ENCODE data around the gene RNASE8. TPM values are rescaled to one million over a fixed set of nuclear protein-coding genes. Genes with fewer than 3 reads are reported as not detected.

The RNASE8 gene
- total RNA-seq, 1 experiment from 2014 or later, result not detected

DNA sequence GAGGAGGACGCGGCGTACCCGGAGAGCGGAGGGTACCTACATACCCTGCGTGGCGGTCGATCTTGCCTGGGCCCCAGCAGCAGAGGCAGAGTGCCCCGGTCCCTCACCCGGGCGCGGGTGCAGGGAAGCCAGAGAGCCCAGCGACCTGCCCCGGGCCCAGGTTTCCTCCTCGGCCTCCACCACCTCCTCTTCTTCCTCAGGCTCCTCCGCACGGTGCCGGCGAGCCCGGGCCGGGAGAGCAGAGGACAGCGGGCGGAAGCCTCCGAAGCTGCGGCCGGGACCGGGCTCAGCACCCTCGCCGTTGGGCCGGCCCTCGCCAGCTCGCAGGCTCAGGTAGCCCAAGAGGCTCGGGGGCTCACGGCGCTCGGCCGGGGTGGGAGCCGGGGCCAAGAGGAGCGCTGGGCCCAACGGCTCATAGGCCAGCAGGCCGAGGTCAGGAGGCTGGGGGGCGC lies 34.2 kb downstream of the RNASE8 start:
- no peak for DNase-seq (ENCODE audit: low spot score)

DNA sequence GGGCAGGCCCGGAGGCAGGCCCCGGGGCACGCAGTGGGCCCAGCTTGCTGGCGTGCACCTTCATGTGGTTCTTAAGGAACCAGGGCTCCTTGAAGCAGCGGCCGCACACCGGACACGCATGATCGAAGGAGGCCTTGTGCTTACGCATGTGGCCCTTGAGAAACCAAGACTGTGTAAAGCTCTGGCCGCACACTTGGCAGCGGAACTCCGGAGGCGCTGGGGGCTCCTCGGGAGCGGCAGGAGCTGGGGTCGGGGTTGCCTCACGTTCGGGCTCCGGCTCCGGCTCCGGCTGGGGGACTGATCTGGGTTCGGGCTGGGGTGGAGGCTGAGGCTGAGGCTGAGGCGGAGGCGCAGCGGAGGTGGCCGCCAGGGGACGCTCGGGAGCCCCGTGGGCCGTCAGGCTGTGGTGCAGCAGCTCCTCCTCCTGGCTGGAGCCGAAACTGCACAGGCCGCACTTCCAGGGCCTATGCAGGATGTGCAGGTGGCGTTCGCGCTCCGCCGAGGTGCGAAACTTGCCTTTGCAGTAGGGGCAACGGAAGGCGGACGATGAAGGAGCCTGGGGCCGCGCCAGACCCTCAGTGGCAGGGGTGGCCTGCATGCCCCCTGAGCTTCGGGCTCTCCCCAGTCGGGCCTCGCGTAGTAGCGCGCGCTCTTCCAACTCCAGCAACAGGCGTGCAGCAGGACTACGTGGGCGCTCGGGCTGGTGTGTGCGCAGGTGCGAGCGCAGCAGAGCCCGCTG lies 34.8 kb downstream of the RNASE8 start:
- DNase-seq (ENCODE audit: low spot score), result peak; percentile 69

DNA sequence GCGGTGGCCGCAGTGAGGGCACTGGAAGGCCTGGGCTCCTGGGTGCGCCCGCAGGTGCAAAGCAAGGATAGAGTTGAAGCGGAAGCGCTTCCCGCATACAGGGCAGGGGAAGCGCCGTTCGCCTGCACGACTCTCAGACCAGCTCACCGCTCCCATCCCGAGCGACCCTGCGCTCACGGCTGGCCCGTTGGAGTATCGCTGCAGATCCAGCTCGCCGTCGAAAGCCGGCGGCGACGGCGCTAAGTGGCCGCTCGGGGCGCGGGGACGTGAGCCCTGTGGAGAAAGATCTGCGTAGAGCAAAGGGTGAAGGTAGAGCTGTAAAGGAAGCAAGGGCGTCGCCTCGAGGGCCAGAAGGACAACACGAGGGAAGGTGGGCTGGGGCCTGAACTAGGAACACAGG lies 35.4 kb downstream of the RNASE8 start:
- no peak for DNase-seq (ENCODE audit: low spot score)

GRCh38 chr14:21093769-21094681 lies 36.4 kb downstream of the RNASE8 start:
- DNase-seq (ENCODE audit: low spot score), result no peak

DNA sequence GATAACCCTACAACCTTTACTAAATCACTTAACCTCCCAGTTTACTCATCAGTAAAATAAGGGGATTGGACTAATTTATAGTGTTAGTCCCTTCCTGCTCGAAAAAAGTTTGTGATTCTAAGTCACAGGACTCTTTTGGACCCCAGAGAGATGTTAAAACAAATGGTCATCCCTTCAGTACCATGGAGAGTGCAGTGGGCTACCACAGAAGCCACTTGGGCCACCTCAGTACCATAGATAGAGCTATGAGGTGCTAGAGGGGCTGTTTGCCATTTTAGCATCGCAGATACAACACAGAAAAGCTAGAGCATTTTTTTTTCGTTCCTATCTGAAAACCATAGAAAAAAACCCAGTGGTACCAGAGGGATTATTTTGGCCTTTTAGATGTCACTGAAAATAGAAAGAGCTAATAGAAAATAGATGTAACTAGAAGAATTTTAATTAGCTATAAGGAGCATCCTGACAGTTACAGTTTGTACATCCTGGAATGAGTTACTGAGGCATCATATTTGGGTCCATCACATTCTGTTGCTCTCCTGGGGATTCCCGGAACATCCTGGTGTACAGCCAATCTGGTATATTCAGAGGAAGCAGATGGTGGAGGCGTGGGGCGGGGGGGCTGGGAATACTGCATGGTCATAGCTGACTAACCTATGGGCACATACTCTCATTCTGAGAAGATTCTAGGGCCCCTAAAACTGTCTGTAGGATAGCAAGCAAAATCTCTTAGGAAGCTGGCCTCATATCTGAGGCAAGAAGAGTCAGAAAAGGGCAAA lies 38.0 kb downstream of the RNASE8 start:
- DNase-seq (ENCODE audit: low spot score), result no peak

GRCh38 chr14:21096438-21096837 lies 38.8 kb downstream of the RNASE8 start:
- no peak for DNase-seq (ENCODE audit: low spot score)

GRCh38 chr14:21096978-21097635 lies 39.5 kb downstream of the RNASE8 start:
- no peak for DNase-seq (ENCODE audit: low spot score)

DNA sequence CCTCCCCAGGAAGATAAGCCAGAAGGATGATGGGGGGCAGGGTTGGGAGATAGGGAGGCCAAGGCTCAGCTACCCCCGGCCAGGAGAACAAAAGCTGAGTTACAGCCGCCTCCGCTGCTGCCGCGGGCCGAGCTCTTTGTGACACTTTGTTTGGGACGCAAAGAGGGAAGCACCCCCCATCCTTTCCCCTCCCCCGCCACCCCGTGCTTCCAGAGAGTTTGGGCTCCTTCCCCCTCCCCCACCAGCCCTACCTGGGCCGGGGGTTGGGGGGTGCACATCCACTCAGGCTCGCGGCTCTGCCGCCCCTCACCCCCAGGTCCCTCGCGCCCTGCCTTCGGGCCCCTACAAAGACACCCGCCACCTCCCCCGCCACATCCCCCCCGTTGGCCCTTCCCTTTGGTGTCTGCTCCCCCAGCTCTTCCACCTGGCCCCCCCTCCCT lies 40.0 kb downstream of the RNASE8 start:
- no peak for DNase-seq (ENCODE audit: low spot score)

DNA sequence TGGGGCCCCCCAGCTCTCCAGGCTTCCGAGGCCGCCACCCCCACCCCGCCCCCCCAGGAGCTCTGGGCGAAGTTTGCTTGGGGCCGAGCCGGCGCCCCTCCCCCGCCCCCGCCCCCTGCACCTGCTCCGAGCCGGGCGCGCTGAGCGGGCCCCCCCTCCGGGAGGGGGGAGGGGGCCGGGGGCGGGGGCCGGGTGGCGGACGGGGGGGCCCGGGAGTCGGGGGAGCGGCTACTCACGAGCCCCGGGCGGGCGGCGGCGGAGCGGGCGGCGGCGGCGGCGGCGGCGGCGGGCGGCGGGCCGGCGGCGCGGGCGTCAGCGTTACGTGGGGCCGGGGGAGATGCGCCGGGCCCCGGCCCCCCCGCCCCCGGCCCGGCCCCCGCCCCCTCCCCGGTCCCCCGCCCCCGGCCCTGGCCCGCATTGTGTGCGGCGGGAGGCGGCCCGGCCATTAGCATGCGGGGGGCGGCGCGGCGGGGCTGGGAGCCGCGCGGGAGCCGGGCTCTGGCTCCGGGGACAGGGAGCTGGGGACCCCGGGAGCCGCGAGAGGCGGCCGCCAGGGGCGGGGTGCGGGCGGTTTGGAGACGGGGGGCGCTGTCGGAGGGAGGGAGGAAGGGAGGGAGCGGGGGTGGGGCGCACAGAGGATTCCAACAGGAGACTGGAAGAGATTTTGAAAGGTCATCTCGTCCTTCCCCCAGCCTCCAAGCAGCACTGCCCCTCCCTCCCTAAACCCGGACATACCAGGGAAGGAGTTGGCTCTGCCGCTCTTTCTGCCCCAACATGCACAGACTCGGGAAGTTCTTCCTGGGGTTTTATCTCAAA lies 40.7 kb downstream of the RNASE8 start, which contains the start of gene ZNF219:
TSS of gene ZNF219 (minus strand) at position 580 of the 816 bp plus-strand sequence. CDS start 5,064 bp downstream, outside the sequence.
- DNase-seq (ENCODE audit: low spot score), result peak; percentile 7

- DNase-seq (ENCODE audit: low spot score), result peak; percentile 17
Measured at GRCh38 chr14:21098892-21099595, 41.4 kb downstream of the RNASE8 start.

DNA sequence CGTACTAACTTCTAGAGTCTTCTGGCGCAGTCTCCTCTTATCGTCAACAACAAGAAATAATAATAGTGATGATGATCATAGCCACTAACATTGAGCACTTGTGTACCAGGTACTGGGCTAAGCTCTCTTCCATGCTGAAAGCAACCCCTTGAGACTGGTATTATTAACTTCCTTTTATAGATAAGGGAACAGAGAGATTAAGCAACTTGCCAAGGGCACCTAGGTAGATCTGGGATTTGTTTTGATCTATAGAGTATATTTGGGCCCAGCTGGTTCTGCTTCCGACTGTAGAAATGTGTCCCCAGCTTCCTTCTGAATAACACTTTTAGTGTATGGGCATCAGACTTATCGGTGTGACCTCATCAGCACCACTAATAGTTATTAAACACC lies 42.0 kb downstream of the RNASE8 start:
- DNase-seq (ENCODE audit: low spot score), result no peak

GRCh38 chr14:21100931-21101330 lies 43.3 kb downstream of the RNASE8 start, which contains the start of gene TMEM253:
Gene TMEM253 (plus strand): TSS chr14:21101066. CDS start chr14:21101344, 278 bp downstream.
- DNase-seq (ENCODE audit: low spot score), result no peak

- no peak for DNase-seq (ENCODE audit: low spot score)
Measured at GRCh38 chr14:21101802-21102413, 44.3 kb downstream of the RNASE8 start.

- no peak for DNase-seq (ENCODE audit: low spot score)
Measured at GRCh38 chr14:21102521-21103410, 45.1 kb downstream of the RNASE8 start.

DNA sequence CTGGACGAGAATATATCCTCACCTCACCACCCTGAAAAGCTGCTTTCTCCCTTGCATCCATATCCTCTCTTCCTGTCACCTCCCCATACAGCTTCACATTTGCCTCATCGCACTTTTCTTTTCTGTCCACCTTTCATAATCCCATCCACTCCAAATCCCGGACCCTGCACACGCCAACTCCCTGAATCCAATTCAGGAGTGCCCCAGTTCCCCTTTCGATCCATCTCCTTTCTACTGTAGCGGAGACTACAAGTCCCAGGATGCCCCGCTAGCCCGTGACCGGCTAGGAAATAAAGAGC lies 45.7 kb downstream of the RNASE8 start:
- no peak for DNase-seq (ENCODE audit: low spot score)

- peak; percentile 91 for DNase-seq (ENCODE audit: low spot score)
Measured at GRCh38 chr14:21103710-21104447, 46.3 kb downstream of the RNASE8 start.

- DNase-seq (ENCODE audit: low spot score), result peak; percentile 71
Measured at GRCh38 chr14:21104448-21105060, 46.9 kb downstream of the RNASE8 start.

Data from HT-29 (cell line).